Spleen (tissue), 11 donors: Measurements from ENCODE around the gene PARD6A. TPM values are rescaled to one million over a fixed set of nuclear protein-coding genes. Genes with fewer than 3 reads are reported as not detected.
A peak's percentile ranks its signal among the peaks of the same experiment; 100 is the strongest.

Experiments used
- DNase-seq: peaks from one replicate; pipeline ENCODE4 v3.0.0-alpha.2; 2020
- H3K27ac ChIP-seq, 8 donors: fragments of 200-600 bp; sonication (generic) in 7 of 8; 1 replicate in 4 of 8; 2 replicates in 4 of 8; pipeline versions ENCODE4 v1.5.0 to v1.8.0; 2016 to 2021; ENCODE audit warnings: inconsistent platforms in 4 of 8, mild to moderate bottlenecking in 4 of 8, moderate library complexity in 1 of 8
- H3K27me3 ChIP-seq, 7 donors: fragments of 200-600 bp; sonication (generic) in 6 of 7; replicated peaks in 1 of 7; 1 replicate in 4 of 7; 2 replicates in 3 of 7; pipeline versions ENCODE4 v1.5.0 to v1.8.0; 2016 to 2021; ENCODE audit warnings: inconsistent platforms in 3 of 7, mild to moderate bottlenecking in 1 of 7
- H3K36me3 ChIP-seq, 6 donors: fragments of 200-600 bp; sonication (generic) in 5 of 6; 1 replicate in 4 of 6; 2 replicates in 2 of 6; pipeline versions ENCODE4 v1.5.0 to v1.8.0; 2016 to 2021; ENCODE audit warnings: inconsistent platforms in 2 of 6
- H3K4me1 ChIP-seq, 6 donors: fragments of 200-600 bp; sonication (generic) in 5 of 6; 1 replicate in 3 of 6; 2 replicates in 3 of 6; pipeline versions ENCODE4 v1.5.0 to v1.8.0; 2016 to 2021; ENCODE audit warnings: inconsistent platforms in 3 of 6
- H3K4me3 ChIP-seq, 8 donors: fragments of 200-600 bp; sonication (generic) in 7 of 8; 1 replicate in 4 of 8; 2 replicates in 4 of 8; pipeline versions ENCODE4 v1.5.0 to v1.8.0; 2016 to 2021; ENCODE audit warnings: inconsistent platforms in 4 of 8, mild to moderate bottlenecking in 4 of 8, moderate library complexity in 2 of 8
- H3K9me3 ChIP-seq, 8 donors: fragments of 200-600 bp; sonication (generic) in 7 of 8; 1 replicate in 4 of 8; 2 replicates in 4 of 8; pipeline versions ENCODE4 v1.5.0 to v1.8.0; 2016 to 2021; ENCODE audit warnings: inconsistent platforms in 4 of 8
- POLR2A ChIP-seq, 3 donors: fragments of 450-650 bp; IDR thresholded peaks; one replicate each; pipeline ENCODE4 v1.5.1; 2017; ENCODE audit warnings: antibody characterized with exemption in 3 of 3, mild to moderate bottlenecking in 1 of 3
- POLR2AphosphoS5 ChIP-seq, 3 donors: sonication (generic); formaldehyde crosslinking; IDR thresholded peaks; one replicate each; pipeline ENCODE4 v1.5.1; 2017; ENCODE audit warnings: antibody characterized with exemption in 3 of 3
- WGBS, 5 donors: extraction: QIAGEN DNeasy Blood & Tissue Kit in 3 of 5; methylation state at CpG; one replicate each; pipeline versions ENCODE4 v1.1.5 to v1.1.7; 2013 to 2018; 5-methylcytosine and 5-hydroxymethylcytosine counted together
- intact Hi-C: fragments of 100-400 bp; cut with DNase I; formaldehyde crosslinking; loops from one replicate; pipeline ENCODE4 v1.15.0; 2023; ENCODE audit warnings: low total_unique reads
- polyA plus RNA-seq, 3 donors: library from polyadenylated mRNA; stranded (reverse); fragments of 200-250 nt; gene quantifications; one replicate each; pipeline ENCODE4 v1.2.1, GENCODE V29; 2013
- total RNA-seq, 7 donors: library from RNA; depleted of rRNA in 3 of 7; stranded (reverse); fragments of >200 nt in 3 of 7; fragmentation: NEBNext Ultra II Directional in 4 of 7; extraction: Animal tissue kit (Norgen Biotek cat#: 25700) in 4 of 7; gene quantifications; one replicate each; pipeline versions ENCODE4 v1.1.0 to v1.2.1, GENCODE V29; 2016 to 2021
- TF ChIP-seq, protein P1 (sequence below), 11 experiments: fragments of 200-600 bp in 7 of 11; fragments of 450-650 bp in 4 of 11; sonication (generic) in 4 of 11; IDR thresholded peaks in 8 of 11; conservative IDR thresholded peaks in 3 of 11; 1 replicate in 7 of 11; 2 replicates in 4 of 11; pipeline versions ENCODE4 v1.4.0 to v1.8.0; 2016 to 2021; ENCODE audit warnings: antibody characterized with exemption in 11 of 11, inconsistent platforms in 4 of 11, mild to moderate bottlenecking in 1 of 11
- donor health status: healthy with polysubstance abuse.
- donor health status: DM: no; HTN: no; CAD: no; lungs with moderate emphysema.
- donor health status: DM: no; HTN: no; CAD: no.
- donor health status: Bipolar disorder and iron deficiency.
- donor health status: healthy.
- donor health status: DM: no; HTN: no; CAD: no.
- donor health status: DM: yes; HTN: yes; CAD: no.

Gene PARD6A
- total and polyA plus RNA-seq, 10 donors, result 3.3 to 13.8 (median 6.7) TPM

DNA sequence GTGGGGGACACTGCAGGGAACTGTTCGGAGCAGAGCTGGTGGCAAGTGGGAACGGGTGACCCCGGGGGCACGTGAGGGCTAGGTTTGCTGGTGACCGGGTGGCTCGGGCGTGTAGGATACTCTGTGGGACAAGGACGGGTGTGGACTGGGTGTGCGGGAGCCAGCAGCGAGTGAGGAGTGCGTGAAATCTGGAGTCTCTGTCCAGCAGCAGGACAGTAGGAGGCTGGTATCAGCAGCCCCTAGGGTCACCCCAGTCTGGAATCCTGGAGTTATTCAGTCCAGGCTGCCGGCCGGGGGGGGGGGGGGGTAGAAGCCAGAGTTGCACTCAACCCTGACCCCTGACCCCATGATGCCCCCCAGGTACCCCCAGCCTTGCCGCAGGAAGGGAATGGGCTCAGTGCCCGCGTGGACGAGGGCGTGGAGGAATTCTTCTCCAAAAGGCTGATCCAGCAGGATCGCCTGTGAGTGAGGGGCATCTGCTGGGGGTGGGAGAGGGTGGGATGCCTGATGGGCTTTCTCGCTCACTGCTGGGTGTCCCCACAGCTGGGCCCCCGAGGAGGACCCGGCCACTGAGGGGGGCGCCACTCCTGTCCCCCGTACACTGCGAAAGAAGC lies 6.9 kb upstream of the PARD6A start:
- intact Hi-C loops, result no loop called here
- H3K27me3 ChIP-seq, result peaks cover 0 to 61% (median 11%) of the 10 kb centered on the region in 7 donors
- no peaks in the 10 kb centered on the region for H3K9me3 ChIP-seq
- H3K27ac ChIP-seq, result no peak overlapping the region
- H3K4me3 ChIP-seq, result peak overlapping the region in 3 of 8 donors; percentile 19 to 46 (median 32)
- no peak for DNase-seq
- peaks cover 2 to 39% (median 10%) of the 10 kb centered on the region in 6 donors for H3K4me1 ChIP-seq
- TF ChIP-seq POLR2AphosphoS5 (IDR thresholded peaks at IDR 0.05), result no peak
- TF ChIP-seq POLR2A (IDR thresholded peaks at IDR 0.05), result no peak
- TF ChIP-seq, protein P1, sequence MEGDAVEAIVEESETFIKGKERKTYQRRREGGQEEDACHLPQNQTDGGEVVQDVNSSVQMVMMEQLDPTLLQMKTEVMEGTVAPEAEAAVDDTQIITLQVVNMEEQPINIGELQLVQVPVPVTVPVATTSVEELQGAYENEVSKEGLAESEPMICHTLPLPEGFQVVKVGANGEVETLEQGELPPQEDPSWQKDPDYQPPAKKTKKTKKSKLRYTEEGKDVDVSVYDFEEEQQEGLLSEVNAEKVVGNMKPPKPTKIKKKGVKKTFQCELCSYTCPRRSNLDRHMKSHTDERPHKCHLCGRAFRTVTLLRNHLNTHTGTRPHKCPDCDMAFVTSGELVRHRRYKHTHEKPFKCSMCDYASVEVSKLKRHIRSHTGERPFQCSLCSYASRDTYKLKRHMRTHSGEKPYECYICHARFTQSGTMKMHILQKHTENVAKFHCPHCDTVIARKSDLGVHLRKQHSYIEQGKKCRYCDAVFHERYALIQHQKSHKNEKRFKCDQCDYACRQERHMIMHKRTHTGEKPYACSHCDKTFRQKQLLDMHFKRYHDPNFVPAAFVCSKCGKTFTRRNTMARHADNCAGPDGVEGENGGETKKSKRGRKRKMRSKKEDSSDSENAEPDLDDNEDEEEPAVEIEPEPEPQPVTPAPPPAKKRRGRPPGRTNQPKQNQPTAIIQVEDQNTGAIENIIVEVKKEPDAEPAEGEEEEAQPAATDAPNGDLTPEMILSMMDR (IDR thresholded peaks at IDR 0.05 in 8 of 11, conservative IDR thresholded peaks at IDR 0.05 in 3 of 11), result no peak
- H3K36me3 ChIP-seq, result peaks cover 0 to 96% (median 56%) of the 10 kb centered on the region in 6 donors
- WGBS, 5 donors, result 61 to 82% (median 78%) methylated on average over 21 to 25 of the region's 25 CpGs

DNA sequence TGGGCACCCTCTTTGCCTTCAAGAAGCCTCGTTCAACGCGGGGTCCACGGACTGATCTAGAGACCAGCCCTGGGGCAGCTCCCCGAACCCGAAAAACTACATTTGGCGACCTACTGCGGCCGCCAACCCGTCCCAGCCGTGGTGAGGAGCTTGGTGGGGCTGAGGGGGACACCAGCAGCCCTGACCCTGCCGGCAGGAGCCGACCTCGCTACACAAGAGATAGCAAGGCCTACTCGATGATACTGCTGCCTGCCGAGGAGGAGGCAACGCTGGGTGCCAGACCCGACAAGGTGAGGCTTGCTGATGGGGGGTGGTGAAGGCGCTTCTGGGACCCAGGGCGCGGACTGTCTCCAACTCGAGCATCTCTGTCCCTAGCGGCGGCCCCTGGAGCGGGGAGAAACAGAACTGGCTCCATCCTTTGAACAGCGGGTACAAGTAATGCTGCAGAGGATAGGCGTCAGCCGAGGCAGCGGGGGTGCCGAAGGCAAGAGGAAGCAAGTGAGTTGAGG lies 6.3 kb upstream of the PARD6A start:
- TF ChIP-seq POLR2AphosphoS5 (IDR thresholded peaks at IDR 0.05), result peak in 2 of 3 donors; percentile 26 to 61
- TF ChIP-seq, protein P1 (IDR thresholded peaks at IDR 0.05 in 8 of 11, conservative IDR thresholded peaks at IDR 0.05 in 3 of 11), result no peak
- Histone ChIP-seq H3K36me3 (peaks cover 0 to 92% (median 52%) of the 10 kb centered on the region in 6 donors), H3K4me1 (peaks cover 8 to 39% (median 16%) of the 10 kb centered on the region in 6 donors), H3K4me3 (no peak overlapping the region), H3K27me3 (peaks cover 0 to 56% (median 11%) of the 10 kb centered on the region in 7 donors), H3K9me3 (no peaks in the 10 kb centered on the region), H3K27ac (no peak overlapping the region)
- WGBS, 5 donors, result 72 to 90% (median 79%) methylated on average over 25 to 30 of the region's 30 CpGs
- intact Hi-C loops, result no loop called here
- no peak for DNase-seq

DNA sequence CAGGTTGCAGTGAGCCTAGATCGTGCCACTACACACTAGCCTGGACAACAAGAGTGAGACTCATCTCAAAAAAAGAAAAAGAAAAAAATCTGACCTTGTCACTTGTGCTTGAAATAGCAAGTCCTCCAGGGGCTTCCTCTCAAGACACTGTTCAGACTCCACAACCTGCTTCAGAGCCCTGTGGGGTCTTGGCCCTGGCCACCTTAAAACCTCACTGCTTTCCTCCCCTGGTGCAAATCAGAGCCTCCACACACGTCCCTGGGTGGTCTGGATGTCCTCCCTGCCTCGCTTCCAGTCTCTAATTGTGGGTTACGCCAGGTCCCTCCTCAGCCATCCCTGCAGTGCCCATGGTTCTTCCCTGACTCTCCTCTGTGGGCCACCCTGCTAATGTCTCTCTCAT lies 5.4 kb upstream of the PARD6A start:
- DNase-seq, result no peak
- TF ChIP-seq, protein P1 (IDR thresholded peaks at IDR 0.05 in 8 of 11, conservative IDR thresholded peaks at IDR 0.05 in 3 of 11), result no peak
- no peak for TF ChIP-seq POLR2A (IDR thresholded peaks at IDR 0.05)
- no peak for TF ChIP-seq POLR2AphosphoS5 (IDR thresholded peaks at IDR 0.05)
- no peak overlapping the region for H3K27ac ChIP-seq
- H3K4me3 ChIP-seq, result no peak overlapping the region
- WGBS, 5 donors, result 76 to 88% (median 80%) methylated on average over 4 of the region's 4 CpGs
- intact Hi-C loops, result no loop called here
- peaks cover 0 to 47% (median 11%) of the 10 kb centered on the region in 7 donors for H3K27me3 ChIP-seq
- peaks cover 0 to 83% (median 43%) of the 10 kb centered on the region in 6 donors for H3K36me3 ChIP-seq
- H3K9me3 ChIP-seq, result no peaks in the 10 kb centered on the region
- H3K4me1 ChIP-seq, result peaks cover 9 to 37% (median 19%) of the 10 kb centered on the region in 6 donors

DNA sequence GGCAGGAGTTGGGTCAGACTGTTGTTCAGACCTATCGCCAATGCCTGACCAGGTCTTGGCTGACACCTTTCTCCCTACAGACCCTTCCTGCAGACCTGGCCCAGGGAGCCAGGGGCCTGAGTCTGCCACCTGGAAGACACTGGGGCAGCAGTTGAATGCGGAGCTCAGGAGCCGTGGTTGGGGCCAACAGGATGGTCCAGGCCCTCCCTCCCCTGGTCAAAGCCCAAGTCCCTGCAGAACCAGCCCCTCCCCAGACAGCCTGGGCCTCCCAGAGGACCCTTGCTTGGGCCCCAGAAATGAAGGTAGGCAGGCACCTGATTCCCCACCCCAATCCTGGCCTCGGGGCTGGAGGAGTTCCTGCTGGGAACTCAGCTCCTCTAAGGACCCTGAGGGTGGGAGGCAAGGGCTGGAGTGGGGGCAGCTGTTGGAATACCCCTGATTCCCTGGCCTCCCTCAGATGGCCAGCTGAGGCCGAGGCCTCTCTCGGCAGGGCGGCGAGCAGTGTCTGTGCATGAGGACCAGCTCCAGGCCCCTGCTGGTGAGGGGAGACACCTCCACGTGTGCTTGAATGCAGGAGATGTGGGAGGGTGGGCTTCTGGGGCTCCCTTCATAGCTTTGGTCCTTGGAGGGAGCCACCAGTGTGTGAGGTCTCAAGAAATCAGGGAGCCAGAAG lies 4.3 kb upstream of the PARD6A start:
- TF ChIP-seq POLR2AphosphoS5 (IDR thresholded peaks at IDR 0.05) (no peak), POLR2A (IDR thresholded peaks at IDR 0.05) (no peak)
- TF ChIP-seq, protein P1 (IDR thresholded peaks at IDR 0.05 in 8 of 11, conservative IDR thresholded peaks at IDR 0.05 in 3 of 11), result no peak
- H3K36me3 ChIP-seq, result peaks cover 0 to 72% (median 37%) of the 10 kb centered on the region in 6 donors
- no peak for DNase-seq
- intact Hi-C loops, result no loop called here
- peaks cover 13 to 44% (median 25%) of the 10 kb centered on the region in 6 donors for H3K4me1 ChIP-seq
- peaks cover 0 to 37% (median 11%) of the 10 kb centered on the region in 7 donors for H3K27me3 ChIP-seq
- no peak overlapping the region for H3K27ac ChIP-seq
- no peaks in the 10 kb centered on the region for H3K9me3 ChIP-seq
- 87 to 94% (median 91%) methylated on average over 4 to 9 of the region's 9 CpGs for WGBS, 5 donors
- H3K4me3 ChIP-seq, result no peak overlapping the region
